IPS DF 6.9 (cell line): ENCODE data around the gene HSD17B1.
"Not testable (repeated sequence)": the region's sequence is repeated elsewhere in the genome, so short reads cannot be mapped to it uniquely, and the experiment has no call there.

Experiments
- DNase-seq: peaks from one replicate; pipeline ENCODE4 v3.0.0-alpha.2; 2013; ENCODE audit warnings: low read depth, low spot score
- H3K27ac ChIP-seq: one replicate; pipeline ENCODE4 v1.5.1; 2013; ENCODE audit warnings: low read length, control low read depth
- H3K27me3 ChIP-seq: 2 replicates; pipeline ENCODE4 v1.6.1; 2013; ENCODE audit warnings: mild to moderate bottlenecking, low read length; ENCODE audit not compliant: control insufficient read depth, insufficient read depth
- H3K36me3 ChIP-seq: 2 replicates; pipeline ENCODE4 v1.6.1; 2013; ENCODE audit warnings: low read length; ENCODE audit not compliant: control insufficient read depth, insufficient read depth
- H3K4me1 ChIP-seq: 2 replicates; pipeline ENCODE4 v1.6.1; 2013; ENCODE audit warnings: low read length; ENCODE audit not compliant: control insufficient read depth, insufficient read depth
- H3K4me3 ChIP-seq: 2 replicates; pipeline ENCODE4 v1.5.1; 2013; ENCODE audit warnings: mild to moderate bottlenecking, low read length
- H3K9me3 ChIP-seq: 2 replicates; pipeline ENCODE4 v1.6.1; 2013; ENCODE audit warnings: low read length, inconsistent platforms; ENCODE audit not compliant: control insufficient read depth, insufficient read depth
- WGBS: extraction: QIAGEN DNeasy Blood & Tissue Kit; methylation state at CpG from one replicate; pipeline ENCODE4 v1.1.7; 2013; ENCODE audit warnings: mixed read lengths, missing lambda C conversion rate; ENCODE audit not compliant: insufficient read length, insufficient coverage; 5-methylcytosine and 5-hydroxymethylcytosine counted together

HSD17B1 gene

DNA sequence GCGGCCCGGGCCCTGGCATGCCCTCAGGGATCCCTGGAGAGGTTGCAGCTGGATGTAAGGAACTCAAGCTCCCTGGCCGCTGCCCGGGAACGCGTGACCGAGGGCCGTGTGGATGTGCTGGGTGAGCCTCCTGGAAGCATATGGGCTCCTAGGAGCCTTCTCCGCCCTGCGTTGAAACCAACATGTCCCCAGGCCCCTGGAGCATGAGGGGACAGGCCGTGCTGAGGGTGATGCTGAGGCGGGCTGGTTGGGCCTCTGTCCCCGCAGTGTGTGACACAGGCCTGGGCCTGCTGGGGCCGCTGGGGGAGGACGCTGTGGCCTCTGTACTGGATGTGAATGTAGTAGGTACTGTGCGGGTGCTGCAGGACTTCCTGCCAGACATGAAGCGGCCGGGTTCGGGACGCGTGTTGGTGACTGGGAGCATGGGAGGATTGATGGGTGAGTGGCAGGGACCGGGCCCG, 5.7 kb upstream of the HSD17B1 start:
- WGBS: no CpG with 5 or more reads among the region's 23 CpGs
- Histone ChIP-seq H3K4me3 (no peak overlapping the region; the same call in 1 of the 2 replicates), H3K9me3 (no peaks in the 10 kb centered on the region), H3K27ac (no peak overlapping the region), H3K36me3 (peaks cover 9% of the 10 kb centered on the region; the same call in 1 of the 2 replicates), H3K27me3 (no peaks in the 10 kb centered on the region), H3K4me1 (peaks cover 2% of the 10 kb centered on the region)
- no peak for DNase-seq

- no CpG with 5 or more reads among the region's 14 CpGs for WGBS
- Histone ChIP-seq H3K27ac (no peak overlapping the region), H3K4me3 (peak overlapping the region; percentile 16; the same call in 1 of the 2 replicates), H3K9me3 (no peaks in the 10 kb centered on the region), H3K27me3 (no peaks in the 10 kb centered on the region), H3K36me3 (peaks cover 9% of the 10 kb centered on the region; the same call in 1 of the 2 replicates), H3K4me1 (peaks cover 2% of the 10 kb centered on the region)
- no peak for DNase-seq
Observed at GRCh38 chr17:42547698-42548069, 5.0 kb upstream of the HSD17B1 start.

DNA sequence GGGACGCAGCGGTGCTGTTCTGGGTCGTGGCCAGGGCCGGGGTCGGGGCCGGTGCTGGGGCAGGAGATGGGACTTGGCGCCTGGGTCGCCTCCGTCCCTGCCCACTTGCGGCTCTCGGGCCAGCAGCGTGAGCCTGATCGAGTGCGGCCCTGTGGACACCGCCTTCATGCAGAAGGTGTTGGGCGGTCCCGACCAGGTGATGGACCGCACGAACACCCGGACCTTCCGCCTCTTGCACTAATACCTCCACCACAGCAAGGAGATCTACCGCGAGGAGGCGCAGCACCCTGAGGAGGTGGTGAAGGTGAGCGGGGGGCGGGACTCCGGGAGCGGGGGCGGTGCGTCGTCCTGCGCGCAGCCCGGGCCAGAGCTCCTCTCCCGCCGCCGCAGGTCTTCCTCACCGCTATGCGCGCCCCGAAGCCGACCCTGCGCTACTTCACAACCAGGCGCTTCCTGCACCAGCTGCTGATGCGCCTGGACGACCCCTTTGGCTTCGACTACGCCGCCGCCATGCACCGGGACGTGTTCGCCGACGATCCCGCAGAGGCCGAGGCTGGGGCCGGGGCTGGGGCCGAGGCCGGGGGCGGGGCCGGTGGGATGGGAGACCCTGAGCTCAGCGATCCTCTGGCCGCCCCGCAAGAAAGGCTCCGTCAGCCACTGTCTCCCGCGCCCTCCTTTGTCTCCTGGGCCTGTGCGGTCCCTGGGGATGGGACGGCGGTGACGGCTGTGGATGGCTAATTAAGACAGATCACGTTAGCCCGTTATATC, 4.5 kb upstream of the HSD17B1 start:
- DNase-seq: no peak
- WGBS: no CpG with 5 or more reads among the region's 74 CpGs
- H3K4me3 ChIP-seq: peak overlapping the region; percentile 50; the same call in 1 of the 2 replicates

DNA sequence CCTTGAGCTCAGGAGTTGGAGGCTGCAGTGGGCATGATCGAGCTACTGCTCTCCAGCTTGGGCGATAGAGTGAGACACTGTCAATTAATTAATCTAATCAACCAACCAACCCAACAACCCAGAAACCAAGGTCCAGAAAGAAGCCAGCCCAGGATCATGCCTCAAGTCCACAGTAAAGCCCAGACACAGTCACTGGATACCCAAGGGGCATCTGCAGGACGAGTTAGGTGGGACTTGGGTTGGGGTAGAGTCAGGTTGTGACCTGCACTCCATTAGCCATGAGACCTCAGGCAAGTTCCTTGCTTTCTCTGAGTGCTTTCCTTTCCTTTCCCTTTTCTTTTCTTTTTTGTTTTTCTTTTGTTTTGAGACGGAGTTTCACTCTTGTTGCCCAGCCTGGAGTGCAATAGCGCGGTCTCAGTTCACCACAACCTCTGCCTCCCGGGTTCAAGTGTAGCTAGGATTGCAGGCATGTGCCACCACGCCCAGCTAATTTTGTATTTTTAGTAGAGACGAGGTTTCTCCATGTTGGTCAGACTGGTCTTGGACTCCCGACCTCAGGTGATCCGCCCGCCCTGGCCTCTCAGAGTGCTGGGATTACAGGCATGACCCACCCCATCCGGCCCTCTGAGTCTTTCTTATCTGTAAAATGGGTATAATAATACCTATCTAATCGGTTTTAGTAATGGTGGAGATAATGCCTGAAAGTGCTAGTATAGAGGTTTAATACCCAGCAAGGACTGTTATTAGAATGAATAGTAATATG, 3.5 kb upstream of the HSD17B1 start:
- H3K4me3 ChIP-seq: no peak overlapping the region
- H3K27ac ChIP-seq: no peak overlapping the region
- no peaks in the 10 kb centered on the region for H3K9me3 ChIP-seq
- peaks cover 4% of the 10 kb centered on the region for H3K4me1 ChIP-seq
- WGBS: no CpG with 5 or more reads among the region's 14 CpGs
- H3K36me3 ChIP-seq: no peaks in the 10 kb centered on the region; the same call in 1 of the 2 replicates
- no peaks in the 10 kb centered on the region for H3K27me3 ChIP-seq
- DNase-seq: no peak

More for the DNA sequence above, 4.5 kb upstream of the HSD17B1 start:
- H3K4me1 ChIP-seq: peaks cover 2% of the 10 kb centered on the region
- no peaks in the 10 kb centered on the region for H3K9me3 ChIP-seq
- peaks cover 6% of the 10 kb centered on the region; the same call in 1 of the 2 replicates for H3K36me3 ChIP-seq
- H3K27ac ChIP-seq: no peak overlapping the region
- H3K27me3 ChIP-seq: no peaks in the 10 kb centered on the region

DNA sequence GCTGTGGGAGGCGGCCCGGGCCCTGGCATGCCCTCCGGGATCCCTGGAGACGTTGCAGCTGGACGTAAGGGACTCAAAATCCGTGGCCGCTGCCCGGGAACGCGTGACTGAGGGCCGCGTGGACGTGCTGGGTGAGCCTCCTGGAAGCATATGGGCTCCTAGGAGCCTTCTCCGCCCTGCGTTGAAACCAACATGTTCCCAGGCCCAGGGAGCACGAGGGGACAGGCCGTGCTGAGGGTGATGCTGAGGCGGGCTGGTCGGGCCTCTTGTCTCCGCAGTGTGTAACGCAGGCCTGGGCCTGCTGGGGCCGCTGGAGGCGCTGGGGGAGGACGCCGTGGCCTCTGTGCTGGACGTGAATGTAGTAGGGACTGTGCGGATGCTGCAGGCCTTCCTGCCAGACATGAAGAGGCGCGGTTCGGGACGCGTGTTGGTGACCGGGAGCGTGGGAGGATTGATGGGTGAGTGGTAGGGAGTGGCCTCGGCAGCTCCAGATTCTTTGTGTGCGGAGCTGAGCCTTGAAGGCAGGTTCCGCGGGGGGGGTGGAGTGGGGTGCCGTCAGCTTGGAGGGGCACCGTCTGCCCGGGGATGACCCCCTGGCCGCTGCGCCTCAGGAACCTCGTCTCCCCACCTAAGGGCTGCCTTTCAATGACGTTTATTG, 567 bp downstream of the HSD17B1 start:
- Histone ChIP-seq H3K36me3 (no peaks in the 10 kb centered on the region; the same call in 1 of the 2 replicates), H3K9me3 (no peaks in the 10 kb centered on the region), H3K4me1 (peaks cover 4% of the 10 kb centered on the region), H3K27ac (no peak overlapping the region), H3K4me3 (no peak overlapping the region), H3K27me3 (no peaks in the 10 kb centered on the region)
- no peak for DNase-seq
- WGBS: 100% methylated on average over 1 of the region's 45 CpGs

DNA sequence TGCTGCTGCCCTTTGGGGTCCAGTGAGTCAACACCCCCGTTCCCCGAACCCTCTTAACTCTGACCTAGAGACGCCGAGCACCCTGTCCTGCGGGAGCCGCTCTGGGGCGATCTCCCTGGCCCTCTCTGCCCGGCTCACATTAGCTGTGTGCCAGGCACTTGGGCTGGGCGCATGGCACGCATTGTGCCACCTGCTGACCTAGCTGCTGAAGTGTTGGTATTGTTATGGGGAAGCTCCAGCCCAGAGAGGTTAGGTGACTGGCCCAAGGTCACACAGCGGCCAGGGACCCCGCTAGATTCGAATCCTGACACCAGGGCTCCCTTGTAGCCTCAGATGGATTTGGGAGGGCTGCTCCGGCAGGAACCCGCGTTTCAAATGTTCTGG, 1.1 kb downstream of the HSD17B1 start:
- Histone ChIP-seq H3K4me1 (peaks cover 4% of the 10 kb centered on the region), H3K36me3 (no peaks in the 10 kb centered on the region; the same call in 1 of the 2 replicates), H3K27ac (no peak overlapping the region), H3K27me3 (no peaks in the 10 kb centered on the region), H3K9me3 (no peaks in the 10 kb centered on the region), H3K4me3 (peak overlapping the region; percentile 72; the same call in 1 of the 2 replicates)
- no CpG with 5 or more reads among the region's 16 CpGs for WGBS
- DNase-seq: no peak

- DNase-seq: no peak
- no CpG with 5 or more reads among the region's 82 CpGs for WGBS
- Histone ChIP-seq H3K4me1 (peaks cover 2% of the 10 kb centered on the region; the same call in 1 of the 2 replicates), H3K36me3 (no peaks in the 10 kb centered on the region; the same call in 1 of the 2 replicates), H3K4me3 (peak overlapping the region; percentile 72), H3K27me3 (no peaks in the 10 kb centered on the region), H3K9me3 (no peaks in the 10 kb centered on the region), H3K27ac (no peak overlapping the region)
Observed at GRCh38 chr17:42554250-42555121, 1.8 kb downstream of the HSD17B1 start.

GRCh38 chr17:42555122-42555622, 2.4 kb downstream of the HSD17B1 start:
- Histone ChIP-seq H3K4me1 (peaks cover 2% of the 10 kb centered on the region; the same call in 1 of the 2 replicates), H3K4me3 (peak overlapping the region; percentile 72; the same call in 1 of the 2 replicates), H3K36me3 (no peaks in the 10 kb centered on the region; the same call in 1 of the 2 replicates), H3K27ac (no peak overlapping the region), H3K9me3 (no peaks in the 10 kb centered on the region), H3K27me3 (no peaks in the 10 kb centered on the region)
- WGBS: no CpG with 5 or more reads among the region's 4 CpGs
- no peak for DNase-seq

DNA sequence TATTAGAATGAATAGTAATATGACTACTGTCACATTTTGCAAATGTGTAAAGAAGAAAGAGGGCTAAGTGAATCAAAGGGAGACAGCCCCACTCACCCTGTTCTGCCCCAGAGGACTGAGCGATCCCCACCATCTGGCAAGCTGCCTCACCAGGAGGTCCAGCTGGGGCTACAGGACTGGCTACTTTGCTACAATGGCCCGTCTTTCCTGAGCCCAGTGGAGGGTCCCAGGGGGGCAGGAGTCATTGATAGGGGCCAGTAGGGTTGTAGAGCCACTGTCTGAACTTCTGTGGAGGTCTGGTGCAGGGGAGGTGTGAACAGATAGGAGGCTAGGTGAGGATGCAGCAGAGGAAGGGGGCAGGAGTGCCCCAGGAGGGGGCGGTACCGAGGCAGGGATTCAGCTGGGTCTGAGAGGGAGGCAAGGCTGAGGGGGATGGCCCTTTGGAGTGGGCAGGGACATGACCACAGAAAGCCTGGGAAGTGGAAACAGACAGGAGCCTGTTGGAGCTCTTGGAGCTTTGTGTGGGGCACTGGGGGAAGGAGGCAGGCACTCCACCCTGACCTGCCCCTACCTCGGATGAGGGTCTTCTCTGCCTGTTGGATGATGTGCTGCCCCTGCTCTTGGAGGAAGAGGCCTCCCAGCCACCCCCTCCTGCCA, 3.4 kb downstream of the HSD17B1 start:
- not testable (repeated sequence) for H3K9me3 ChIP-seq, H3K4me1 ChIP-seq, H3K27me3 ChIP-seq, H3K27ac ChIP-seq, H3K36me3 ChIP-seq, H3K4me3 ChIP-seq, DNase-seq
- no CpG with 5 or more reads among the region's 5 CpGs for WGBS
